Middle frontal gyrus (tissue), 1 donor: ENCODE data around the gene ADAMTSL1.

Experiments used
- DNase-seq: peaks from one replicate; pipeline ENCODE4 v3.0.0-alpha.2; 2015; ENCODE audit warnings: low spot score; ENCODE audit errors: extremely low spot score

ADAMTSL1 gene

GRCh38 chr9:18806232-18807080, 332.5 kb downstream of the ADAMTSL1 start:
- no peak for DNase-seq

DNA sequence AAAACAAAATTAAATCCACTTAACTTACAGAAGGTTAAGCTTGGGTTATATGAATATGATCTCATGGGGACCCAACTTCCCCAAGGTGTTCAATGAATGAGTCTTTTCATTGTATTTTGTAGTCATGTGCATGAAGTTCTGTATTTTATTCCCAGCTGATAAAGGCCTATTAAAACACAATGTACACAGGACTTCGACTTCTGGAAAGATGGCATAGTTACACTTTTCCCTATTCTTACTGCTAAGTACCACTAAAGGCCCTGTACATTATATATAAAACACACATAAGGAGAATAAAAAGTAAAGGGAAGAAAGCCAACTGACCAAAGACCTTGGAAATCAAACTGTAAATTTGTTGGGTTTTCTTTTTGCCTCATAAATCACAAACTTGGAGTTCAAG, 336.6 kb downstream of the ADAMTSL1 start:
- no peak for DNase-seq

- no peak for DNase-seq
Observed at GRCh38 chr9:18811171-18811570, 337.2 kb downstream of the ADAMTSL1 start.

DNA sequence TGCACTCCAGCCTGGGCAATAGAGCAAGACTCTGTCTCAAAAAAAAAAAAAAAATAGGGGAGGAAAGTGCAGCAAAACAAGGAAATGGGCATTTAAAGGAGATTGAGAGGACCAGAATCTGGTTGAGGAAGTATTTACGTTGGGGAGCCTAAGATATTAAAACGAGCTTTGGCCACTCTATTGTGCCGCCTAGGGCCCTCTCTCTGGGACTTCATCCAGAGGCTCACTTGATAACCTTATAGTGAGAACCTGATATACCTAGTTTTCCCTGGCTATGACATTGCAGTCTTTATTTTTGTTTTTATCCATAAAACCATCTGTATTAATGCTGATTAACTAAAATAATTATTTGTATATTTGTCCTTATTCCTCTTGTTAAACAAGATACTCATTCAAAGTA, 345.5 kb downstream of the ADAMTSL1 start:
- no peak for DNase-seq

GRCh38 chr9:18820566-18821095, 346.7 kb downstream of the ADAMTSL1 start:
- no peak for DNase-seq

DNA sequence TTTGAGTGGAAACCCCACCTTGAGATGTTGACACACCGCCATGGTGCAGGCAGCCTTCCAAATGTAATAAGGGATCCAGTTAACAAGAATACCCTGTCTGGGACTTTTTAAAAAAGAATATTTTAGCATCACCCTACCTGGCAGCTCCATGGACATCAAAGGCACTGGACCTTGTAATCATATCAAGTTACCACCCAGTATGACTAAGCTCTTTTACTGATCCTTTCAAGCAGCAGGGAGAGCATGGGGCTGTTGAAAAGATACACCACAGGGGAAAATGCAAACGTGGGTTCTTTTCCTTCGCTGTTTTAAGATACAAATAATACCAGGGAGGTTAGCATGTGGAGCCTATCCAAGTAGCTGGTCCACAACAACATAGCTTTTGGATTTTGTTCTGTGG, 347.8 kb downstream of the ADAMTSL1 start:
- DNase-seq, result no peak

GRCh38 chr9:18822850-18823249, 348.9 kb downstream of the ADAMTSL1 start:
- no peak for DNase-seq

- DNase-seq, result no peak
Observed at GRCh38 chr9:18824095-18824666, 350.2 kb downstream of the ADAMTSL1 start.

GRCh38 chr9:18825656-18826170, 351.8 kb downstream of the ADAMTSL1 start:
- DNase-seq, result no peak

- DNase-seq, result no peak
Observed at GRCh38 chr9:18826248-18826647, 352.3 kb downstream of the ADAMTSL1 start.

GRCh38 chr9:18829066-18829465, 355.1 kb downstream of the ADAMTSL1 start:
- no peak for DNase-seq

GRCh38 chr9:18829873-18830272, 355.9 kb downstream of the ADAMTSL1 start:
- DNase-seq, result no peak

DNA sequence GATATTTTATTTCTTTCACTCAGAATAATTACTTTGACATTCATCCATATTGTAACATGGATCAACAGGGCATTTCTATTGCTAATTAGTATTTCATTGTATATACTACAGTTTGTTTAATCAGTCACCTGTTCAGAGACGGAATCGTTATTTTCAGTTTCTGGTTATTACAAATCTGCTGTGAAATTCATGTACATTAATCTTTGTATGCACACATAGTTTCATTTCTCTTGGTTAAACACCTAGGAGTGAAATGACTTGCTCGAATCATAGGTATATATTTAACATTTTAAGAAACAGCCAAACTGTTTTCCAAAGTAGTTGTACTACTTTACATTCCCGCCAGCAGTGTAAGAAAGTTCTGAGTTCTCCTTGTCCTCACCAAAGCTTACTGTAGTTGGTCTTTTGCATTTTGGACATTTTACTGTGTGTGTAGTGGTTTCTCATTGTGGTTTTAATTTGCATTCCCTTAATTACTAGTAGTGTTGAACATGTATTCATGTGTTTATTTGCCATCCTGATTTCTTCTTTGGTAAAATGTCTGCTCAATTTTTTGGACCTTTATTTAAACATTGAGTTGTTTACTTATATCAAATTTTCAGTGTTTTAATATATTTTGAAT, 360.9 kb downstream of the ADAMTSL1 start:
- no peak for DNase-seq

GRCh38 chr9:18837402-18837801, 363.4 kb downstream of the ADAMTSL1 start:
- no peak for DNase-seq

DNA sequence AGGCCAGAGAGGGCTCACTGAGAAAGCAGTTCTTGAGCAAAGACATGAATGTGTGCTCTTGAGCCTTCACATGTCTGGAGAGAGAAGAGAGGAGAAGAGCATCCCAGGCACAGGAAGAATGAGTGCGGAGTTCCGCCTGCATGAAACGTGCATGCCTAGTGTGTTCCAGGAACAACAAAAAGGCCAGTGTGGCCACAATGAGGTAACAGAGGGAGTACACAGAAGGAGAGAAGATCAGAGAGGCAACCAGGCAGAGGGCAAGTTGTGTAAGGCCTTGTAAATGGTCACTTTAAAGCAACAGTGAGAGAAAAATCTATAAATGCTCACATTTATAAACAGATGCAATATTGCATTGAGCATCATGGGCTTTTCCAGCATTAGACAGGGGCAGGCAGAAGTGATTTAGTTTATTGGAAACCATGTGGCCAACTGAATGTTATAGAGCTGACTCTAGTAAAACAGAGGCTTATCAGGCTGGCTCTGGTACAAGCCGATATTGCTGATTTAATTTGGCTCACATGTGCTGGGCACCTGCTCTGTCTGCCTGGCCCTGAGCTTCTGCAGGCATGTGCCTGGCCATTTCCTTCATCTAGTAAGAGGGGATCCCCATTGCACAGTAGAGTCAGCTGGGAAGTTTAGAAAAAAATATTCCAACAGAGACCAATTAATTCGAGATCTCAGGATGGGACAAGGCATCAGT, 373.8 kb downstream of the ADAMTSL1 start:
- DNase-seq, result no peak

DNA sequence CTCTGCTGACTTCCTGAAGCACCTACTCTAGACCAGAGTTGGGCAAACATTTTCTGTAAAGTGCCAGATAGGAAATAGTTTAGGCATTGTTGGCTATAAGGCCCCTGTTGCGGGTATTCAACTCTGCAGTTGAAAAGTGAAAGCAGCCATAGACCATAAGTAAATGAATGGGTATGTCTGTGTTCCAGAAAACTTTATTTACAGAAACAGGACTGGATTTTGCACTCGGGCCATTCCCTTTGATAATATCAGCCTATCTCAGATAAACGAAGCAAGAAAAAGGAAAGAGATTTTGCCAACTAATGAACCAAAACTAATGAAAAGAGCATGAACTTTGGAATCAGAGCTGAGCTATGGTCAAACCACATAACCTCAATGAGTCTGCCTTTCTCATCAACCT, 374.7 kb downstream of the ADAMTSL1 start:
- DNase-seq, result no peak

GRCh38 chr9:18849270-18849669, 375.3 kb downstream of the ADAMTSL1 start:
- no peak for DNase-seq

DNA sequence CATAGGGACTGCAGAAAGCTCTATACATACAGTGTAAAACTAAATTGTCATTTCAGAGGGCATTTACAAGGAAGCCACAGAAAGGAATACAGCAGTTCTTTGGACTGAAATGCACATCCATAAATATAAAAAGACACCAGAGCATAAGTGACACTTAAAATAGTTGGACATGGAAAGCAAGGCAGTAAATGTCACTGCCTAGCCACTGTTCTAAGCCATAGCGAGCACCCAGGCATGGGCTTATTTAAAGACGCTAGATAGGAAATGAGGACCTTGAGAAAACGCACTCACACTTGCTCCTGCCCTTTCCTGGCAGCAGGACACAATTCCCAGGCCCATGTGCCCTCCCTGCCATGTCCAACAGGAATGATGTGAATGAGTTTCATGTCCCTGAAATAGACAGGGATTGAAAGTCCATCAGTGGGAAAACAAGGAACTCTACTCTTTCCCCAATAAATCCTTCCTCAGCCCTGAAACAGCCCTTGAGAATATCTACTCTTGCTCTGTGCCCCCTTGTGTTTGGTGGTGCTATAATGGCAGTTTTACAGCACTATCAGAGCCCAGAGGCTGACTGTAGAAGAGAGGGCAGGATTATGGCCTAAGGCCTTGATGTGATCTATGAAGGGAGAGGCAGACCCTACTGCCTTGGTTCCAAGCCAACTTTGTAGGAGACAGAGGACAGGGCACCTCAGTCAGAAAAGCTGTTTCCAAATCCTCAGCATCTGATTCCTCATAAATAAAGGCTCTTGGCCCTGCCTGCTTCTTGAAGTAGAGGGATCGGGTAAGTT, 376.1 kb downstream of the ADAMTSL1 start:
- DNase-seq, result no peak

DNA sequence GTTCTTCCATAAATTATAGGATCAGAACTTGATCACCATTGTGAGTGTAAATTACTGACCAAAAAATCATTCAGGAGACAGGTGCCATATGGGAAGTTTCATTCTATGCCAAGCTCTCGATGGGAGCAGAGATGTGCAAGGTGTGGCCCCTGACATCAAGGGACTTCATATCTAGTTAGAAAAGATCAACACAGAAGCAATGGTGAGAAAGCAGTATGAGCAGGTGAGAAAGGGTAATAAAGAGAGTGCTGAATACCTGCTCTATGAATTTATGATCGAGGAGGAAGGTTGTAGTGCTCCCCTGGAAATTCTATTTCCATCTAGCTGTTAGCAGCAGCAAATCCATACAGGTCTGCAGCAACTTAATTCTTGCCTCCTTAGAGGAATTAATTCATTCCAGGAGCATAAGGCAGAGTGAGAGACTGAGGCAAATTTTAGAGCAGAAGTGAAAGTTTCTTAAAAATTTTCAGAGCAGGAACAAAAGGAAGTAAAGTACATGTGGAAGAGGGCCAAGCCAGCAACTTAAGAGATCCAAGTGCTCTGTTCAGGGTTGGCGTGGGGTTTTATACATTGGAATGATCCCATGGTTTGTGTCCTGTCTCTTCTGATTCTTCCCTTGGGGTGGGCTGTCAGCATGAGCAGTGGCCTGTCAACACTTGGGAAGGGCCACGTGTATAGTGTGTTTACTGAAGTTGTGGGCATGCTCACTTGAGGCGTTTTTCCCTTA, 377.3 kb downstream of the ADAMTSL1 start:
- no peak for DNase-seq

DNA sequence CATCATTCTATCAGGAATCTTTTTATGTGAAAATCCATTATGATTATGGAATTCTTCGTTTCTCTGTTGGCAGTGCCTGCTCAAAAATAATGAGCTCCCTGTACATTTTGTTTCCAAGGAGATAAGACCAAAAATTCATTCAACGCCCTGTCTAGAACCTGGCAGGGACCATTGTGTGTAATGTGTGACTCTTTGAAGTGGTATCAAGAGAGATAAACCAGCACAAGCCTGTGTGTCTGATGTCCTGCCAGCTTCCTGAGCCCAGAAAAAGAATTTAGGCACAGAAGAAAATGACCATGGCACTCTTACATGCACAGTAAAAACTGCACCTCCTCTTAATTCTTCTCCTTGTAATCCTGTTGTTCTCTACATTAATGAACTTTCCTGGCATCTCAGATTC, 381.7 kb downstream of the ADAMTSL1 start:
- DNase-seq, result no peak
